HG02798 (cell line): ENCODE results near the gene PTPRK.

Experiments
- ATAC-seq: cut with Tn5 transposase; IDR thresholded peaks from one replicate; pipeline ENCODE4 v1.9.1; 2021; ENCODE audit warnings: mild to moderate bottlenecking; ENCODE audit not compliant: unreplicated experiment, poor library complexity

The PTPRK gene

DNA sequence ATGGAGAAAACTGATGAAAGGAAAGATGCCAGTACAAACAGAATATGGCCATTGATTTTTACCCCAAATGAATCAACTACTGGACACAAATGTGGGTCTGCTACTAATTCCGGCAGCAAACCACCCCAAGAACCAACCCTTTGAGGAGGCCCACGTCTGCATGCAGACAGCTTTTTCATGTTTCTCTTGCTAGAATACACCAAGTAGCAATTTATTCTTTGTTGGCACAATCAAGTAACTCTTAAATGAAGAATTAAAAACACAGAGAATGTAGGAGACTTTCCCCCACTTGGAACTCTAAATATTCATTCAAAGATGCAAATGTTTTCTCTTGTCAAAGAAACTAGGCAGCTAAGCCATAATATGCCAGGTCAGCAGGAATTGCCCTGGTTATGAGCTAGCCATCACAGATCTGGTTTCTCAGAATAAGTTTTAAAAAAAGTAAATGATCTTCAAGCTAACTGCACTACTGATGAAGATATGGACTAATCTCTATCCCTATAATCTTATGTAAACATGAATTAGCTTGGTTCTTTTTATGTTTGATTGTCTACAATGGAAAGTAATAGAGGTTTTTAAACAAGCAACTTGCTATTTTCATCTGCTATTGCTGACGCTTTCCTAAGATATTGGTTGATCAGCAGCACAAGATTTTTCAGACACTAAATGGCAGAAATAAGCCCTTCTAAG is 456.4 kb downstream of the PTPRK start:
- no peak for ATAC-seq

DNA sequence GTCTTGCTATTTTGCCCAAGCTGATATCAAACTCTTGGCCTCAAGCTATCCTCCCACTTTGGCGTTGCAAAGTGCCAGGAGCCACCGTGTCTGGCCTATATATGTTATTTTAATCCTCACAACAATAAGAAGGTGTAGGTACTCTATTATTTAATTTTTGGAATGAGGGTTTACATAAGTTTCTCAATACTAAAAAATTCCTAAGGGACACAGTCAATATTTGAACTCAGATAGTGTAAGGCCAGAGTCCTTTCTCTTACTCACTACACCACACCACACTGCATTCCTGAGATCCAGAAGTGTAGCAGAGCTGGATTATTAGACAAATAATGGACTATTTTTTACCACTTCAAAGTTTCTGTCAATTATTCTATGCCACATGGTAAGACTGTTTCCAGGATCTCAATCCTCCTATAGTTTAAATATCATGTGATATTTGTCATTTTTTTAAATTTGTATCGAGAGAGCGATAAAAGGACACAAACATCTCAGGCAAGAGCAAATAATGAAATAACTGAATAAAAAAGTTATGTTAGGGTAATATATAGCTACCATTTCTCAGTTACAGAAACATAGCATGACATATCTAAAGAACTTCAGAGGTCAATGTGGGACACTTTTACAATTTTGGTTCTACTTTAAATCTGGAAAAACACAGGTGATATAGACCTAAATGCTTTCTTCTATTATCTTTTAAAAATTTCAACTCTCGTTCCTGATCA is 457.4 kb downstream of the PTPRK start:
- ATAC-seq, result no peak

DNA sequence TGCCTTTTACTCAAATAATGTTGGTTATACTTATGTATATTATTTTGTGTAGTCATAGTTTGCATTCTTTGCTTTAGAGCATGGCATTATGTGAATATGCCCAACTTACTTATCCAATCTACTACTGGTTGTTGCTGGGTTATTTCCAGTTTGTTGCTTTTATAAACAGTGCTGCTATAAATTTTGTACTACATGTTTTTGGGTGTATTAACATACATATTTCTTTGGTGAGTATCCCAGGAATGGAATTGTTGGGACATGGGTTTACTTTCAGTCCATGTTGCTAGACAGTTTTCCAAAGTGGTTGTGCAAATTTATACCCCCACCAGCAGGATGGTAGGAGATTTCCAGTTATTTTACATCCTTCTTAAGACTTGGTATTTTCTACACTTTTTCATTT is 462.5 kb downstream of the PTPRK start:
- ATAC-seq, result no peak

DNA sequence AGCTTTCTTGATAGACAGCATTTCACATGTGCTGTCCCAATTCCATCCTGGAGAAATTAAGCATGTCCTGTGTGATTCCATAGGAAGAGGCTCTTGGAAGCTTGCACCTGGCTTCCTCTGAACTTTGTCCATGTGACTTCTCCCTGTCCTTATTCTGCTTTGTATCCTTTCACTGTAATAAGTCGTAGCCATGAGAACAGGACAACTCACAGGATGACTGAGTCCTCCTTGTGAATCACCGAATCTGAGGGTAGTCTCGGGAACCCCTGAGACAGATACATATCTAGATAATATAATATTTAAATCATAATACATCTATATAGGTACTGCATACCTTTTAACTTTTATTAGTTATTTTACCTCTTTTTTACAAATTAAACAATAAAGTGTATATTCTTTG is 462.9 kb downstream of the PTPRK start:
- ATAC-seq, result no peak

DNA sequence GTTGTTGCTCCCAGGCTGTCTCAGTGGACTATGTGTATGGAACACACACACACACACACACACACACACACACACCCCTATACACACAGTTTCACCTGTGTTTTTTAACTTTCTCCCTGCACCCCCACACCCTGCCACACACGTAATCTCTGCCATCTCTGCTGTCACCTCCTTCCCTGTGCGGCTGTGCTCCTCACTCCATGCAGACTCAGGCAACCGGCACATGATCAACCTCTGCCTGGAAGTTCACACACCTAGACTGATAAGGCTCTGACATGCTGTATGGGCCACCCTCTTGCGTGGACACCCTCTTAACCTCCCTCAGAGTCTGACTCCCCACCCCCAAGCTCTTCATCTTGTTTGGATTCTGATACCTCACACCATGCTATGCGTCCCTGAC is 467.3 kb downstream of the PTPRK start:
- ATAC-seq, result no peak

DNA sequence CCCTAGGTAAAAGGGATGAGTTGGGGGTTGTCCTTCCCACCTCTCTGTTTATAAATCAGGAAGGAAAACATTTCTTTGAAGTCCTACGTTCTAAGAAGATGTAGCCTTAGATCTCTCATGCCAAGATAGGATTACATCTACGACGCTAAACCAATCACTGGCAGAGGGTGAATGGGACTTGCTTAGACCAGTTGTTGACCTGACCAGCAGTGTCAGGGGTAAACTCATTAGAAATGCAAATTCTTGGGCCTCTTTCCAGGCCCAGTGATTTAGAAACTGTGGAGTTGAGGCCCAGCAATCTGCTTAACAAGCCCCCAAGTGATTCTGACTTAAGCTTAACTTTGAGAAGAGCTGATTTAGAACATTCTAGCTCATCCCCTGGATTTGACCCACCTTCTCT is 472.4 kb downstream of the PTPRK start:
- no peak for ATAC-seq

DNA sequence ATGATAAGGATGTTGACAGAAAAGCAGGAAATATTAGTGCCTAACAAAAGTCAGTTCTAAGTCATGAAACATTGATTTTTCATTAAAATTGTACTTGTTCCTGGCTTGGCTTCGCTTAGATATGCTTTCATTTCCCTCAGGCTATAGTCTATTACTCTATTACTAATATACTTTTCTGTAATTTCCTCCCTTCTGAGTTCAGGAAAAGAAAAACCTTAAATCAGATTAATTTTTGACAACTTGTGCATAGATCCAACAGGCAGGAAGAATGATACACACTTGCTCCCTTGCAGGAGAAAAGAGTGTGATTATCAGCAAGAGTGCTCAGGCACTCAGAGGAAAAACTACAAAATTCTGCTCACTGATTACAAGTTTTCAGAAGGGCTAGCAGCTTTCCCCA is 474.4 kb downstream of the PTPRK start:
- no peak for ATAC-seq

DNA sequence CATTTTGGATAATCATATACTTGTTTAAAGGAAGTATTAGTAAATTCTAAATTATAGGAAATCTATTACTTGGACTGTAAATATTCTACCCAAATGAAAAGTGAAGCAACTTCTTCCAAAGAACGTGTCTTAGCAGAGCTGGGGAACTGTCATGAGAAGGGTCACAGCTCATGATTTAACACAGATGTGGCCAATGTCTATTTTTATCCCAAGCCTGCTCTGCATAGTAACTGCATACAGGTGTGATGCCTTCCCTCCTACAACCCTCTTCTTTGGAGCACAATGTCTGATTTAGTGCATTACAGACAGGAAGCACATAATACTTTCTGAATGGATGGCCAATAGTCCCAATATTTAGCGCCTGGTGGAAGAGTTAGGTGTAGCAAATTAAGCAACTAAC is 480.9 kb downstream of the PTPRK start:
- peak; percentile 47 for ATAC-seq

DNA sequence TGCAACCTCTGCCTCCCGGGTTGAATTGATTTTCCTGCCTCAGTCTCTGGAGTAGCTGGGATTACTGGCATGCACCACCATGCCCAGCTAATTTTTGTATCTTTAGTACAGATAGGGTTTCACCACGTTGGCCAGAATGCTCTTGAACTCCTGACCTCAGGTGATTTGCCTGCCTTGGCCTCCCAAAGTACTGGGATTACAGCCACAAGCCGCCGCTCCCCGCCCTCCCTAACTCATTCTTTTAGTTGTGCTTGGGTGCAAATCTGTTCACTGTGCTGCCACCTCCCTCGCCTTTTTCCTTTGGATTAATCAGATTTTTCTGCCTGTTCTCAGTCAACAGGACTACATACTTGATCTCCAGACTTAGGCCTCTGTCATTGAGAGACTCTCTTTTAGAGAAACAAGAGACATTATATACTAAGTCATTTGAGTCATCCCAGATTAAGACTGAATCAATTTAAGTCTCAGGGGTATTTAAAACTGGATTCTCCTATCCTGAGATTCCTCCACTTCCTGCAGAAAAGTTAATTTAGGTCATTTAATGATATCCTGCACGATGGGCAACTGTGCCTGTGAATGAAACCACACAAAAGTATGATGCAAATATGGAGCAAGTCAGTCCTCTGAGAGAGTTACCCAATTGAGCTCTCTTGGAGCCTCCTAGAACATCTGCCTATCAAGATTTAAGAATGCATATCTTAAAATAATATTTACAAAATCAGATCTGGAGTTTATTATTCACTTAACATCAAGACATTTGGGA is 483.4 kb downstream of the PTPRK start:
- no peak for ATAC-seq

DNA sequence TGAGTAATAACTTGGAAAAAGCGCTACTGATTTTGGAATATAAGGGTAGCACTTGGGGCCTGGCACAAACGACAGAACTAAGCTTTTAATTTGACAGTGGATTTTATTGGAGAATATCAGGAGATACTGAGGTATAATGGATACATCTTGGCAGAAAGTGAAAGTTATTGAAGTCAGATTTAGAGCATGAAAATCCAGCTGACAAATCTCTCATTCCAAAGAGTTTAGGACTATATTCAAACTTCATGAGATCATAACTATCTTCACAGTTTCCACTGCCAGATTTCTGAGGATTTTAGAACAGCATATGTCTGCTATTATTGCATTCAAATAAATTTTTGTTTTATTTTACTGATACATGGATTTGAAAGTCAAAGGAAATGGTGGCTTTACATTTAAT is 487.2 kb downstream of the PTPRK start:
- no peak for ATAC-seq

DNA sequence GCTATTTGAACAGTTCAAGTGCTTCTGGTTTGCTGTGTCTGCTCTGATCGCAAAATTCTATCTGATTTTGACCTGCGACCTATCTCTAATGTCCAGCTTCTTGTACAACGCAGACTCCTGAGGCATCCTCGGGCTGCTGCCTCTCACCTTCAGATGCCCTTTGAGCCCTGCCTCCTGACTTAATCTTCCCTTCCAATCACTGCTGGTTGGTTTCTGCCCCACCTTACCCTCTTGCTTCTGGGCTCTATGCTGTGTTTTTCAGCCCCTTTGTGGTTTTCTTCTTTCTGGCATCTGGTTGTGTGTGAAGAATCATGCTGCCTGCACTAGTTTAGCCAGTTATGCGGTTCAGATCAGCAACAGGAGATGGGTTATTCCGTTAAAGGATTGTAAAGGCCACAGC is 488.4 kb downstream of the PTPRK start:
- no peak for ATAC-seq

DNA sequence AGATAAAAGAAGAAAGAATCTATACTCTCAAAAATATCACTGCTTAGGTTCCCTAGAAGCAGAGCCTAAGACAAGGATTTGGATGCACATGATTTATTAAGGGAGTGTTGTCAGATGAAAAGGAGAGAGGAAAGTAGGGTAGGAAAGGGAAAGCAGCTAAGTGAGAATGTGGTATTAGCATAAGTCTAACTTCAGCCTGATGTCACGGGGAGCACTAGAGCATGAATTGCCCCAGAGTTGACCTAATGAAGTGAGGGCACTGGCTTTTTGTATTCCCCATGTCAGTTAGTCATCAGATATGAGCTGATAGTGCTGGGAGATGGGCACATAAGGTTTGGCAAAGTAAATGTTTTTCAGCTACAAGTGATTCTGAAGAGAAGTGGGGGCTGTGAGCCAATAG is 490.6 kb downstream of the PTPRK start:
- peak; percentile 61 for ATAC-seq

DNA sequence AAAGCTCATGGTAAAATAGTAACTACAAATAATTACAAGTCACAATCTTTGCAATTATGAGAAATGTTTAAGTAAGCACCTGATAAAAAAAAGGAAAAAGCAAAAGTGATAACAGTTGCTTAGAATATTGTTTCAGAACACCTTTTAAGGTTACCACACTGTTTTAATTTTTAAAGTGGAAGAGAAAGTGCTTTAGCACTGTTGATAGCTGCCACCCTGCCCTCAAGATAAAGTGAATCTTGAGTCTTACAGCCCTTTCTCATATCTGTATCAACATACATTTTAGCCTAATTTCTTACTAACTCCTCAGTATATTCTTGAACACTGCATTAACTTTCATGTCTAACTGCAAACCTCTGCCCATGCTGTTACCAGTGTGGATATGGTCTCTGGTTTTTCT is 492.2 kb downstream of the PTPRK start:
- no peak for ATAC-seq

DNA sequence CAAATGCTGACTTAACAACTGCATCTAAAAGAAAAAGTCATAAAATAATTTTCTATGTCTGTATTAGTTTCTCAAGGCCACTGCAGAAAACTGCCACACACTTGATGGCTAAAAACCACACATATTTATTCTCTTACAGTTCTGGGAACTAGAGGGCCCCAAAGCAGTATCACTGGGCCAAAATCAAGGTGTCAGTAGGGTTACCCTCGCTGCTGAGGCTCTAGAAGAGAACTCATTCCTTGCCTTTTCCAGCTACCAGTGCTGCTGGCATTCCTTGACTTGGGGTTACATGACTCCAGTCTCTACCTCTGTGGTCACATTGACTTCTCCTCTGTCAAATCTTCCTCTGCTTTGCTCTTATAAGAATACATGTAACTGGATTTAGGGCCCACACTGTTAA is 494.9 kb downstream of the PTPRK start:
- no peak for ATAC-seq

DNA sequence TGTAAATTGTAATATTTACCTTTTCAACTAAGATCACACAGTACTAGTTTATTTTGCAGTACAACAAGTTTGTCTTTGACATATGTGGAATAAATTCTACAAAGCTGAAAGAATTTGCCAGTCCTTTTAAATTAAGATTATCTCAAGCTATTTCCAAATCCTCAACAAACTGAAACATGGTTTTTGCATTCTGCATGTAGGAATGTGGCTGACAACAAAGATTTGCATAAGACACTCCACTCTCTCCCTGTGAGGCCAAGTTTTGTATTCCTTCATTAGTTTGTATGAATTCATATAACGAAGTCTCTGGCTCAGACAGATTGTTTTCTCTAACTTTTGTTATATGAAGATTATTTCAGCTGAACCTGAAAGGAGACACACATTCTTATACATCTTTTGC is 495.4 kb downstream of the PTPRK start:
- no peak for ATAC-seq

DNA sequence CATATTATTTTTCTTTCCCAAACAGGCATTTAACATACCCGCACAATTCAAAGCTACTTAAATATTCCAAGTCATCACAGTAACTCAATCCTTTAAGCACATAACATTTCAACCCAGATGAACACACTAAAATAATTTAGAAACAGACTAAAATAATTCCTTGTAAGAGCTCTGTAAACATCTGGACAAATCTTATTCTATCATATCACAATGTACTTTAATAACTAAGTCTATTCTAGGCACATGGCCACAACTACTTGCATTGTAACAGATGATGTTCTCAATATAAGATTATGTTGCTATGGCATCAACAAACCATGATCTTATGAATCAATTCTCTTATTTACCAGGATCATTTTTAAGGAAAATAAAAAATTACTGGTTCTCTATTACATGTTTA is 496.4 kb downstream of the PTPRK start:
- no peak for ATAC-seq

DNA sequence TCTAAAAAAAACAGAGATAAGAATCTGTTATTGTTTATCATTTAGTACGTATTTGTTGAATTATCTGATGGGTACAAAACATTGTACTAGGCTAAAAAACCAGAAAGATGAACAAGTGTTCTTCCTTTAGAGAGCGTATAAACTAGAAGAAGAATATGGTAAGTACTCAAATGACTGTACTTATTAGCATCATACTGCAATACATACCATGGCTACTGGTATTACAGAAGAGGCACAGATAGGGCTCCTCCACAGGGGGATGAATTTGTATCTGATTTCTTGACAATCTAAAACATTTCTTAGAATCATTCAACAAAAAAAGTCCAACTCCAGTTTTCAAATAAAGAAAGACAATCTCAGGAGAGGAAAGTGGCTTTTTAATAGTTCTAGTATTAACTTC is 501.6 kb downstream of the PTPRK start:
- ATAC-seq, result no peak

DNA sequence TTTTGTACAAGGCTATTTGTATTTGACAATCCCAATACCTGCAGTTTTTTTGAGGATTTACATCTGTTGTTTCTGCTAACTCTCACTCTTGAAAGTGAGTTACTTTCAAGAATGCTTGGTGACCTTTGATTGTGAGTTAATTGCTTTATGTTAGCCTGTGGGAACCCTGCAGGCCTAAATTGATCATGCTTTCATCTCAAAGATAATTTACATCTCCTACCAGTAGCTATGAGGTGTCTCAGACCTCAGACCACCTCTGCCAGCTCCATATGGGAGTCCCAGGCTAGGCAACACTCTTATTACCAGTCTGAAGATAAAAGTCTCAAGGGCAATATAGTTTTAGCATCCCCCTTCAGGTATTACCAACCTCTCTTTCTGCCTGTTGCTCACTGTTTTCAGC is 503.1 kb downstream of the PTPRK start:
- no peak for ATAC-seq

DNA sequence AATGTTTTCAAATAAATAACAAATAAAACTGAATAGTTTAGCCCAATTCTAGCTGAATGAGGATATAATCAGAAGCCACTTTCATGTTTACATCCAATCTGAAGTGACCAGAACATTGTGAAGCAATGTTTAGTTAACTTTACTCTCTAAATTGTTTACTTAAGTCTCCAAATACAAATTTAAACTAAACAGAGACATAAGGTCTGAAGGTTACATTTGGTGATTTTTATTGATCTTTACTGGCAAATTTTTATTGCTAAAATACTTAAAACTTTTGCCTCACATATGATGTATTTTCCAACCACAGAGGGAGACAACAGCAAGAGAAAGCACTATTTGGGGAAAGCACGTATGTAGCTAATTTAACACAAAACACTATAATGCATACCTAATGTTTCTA is 512.7 kb downstream of the PTPRK start:
- no peak for ATAC-seq

DNA sequence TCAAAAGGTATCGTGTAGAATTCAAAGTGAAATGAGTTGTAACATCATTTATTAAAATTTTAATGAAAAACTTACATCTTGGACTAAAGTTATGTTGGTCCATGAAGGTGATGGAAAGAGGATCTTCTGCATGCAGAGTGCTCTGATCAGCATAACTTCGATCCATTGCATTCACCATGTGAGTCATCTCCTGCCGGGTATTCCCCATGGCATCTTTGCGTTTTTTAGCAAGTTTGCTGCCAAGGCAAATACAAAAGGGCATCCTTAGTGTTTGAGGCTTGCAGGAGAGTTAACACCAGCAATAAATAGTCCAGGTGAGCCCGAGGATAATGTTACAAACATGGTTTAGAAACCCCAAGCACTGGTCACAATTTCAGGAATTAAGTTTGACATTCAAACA is 515.4 kb downstream of the PTPRK start:
- ATAC-seq, result no peak

DNA sequence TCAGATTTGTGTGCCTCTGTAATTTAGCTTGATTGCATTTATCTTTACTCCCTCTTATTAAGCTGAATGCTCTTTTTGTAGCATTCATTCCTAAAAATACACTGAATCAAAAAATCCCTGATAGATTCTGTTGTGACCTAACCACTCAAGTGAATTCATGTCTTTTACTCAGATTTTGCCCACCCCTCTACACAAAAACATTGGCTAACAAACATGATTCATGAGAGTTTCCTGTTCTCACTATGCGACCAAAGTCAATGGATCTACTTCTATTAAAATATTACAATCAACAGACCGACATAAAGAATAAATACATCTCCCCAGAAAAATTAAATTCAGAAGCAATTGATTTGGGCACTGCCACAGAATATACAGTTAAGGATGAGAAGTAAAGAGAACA is 520.0 kb downstream of the PTPRK start:
- no peak for ATAC-seq

DNA sequence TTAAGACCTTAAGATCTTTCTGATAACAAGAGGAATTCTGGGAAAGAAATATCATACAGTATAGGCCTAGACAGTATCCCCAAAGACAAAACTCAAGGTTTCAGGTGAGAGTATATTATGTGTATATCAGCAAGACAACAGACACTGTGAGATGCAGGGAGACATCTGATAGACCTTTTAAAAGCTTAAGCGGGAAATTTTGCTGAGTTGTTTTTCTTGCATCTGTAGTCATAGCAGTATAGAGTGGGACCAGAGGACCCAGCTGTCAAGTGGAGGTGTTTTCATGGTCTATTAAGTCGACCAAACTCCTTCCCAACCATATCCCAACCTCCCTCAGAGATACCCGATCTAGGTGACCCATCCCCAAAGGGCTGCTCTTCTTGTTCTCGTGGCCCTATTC is 521.4 kb downstream of the PTPRK start:
- ATAC-seq, result no peak
